HCT116 (cell line): ENCODE results near the gene TTC6. TPM values are rescaled to one million over a fixed set of nuclear protein-coding genes. Genes with fewer than 3 reads are reported as not detected.

Experiments
- ATAC-seq: fragments of 200-7000 bp; cut with Tn5 transposase; 2 replicates; pipeline ENCODE4 v1.9.1; 2020; ENCODE audit warnings: mild to moderate bottlenecking, moderate library complexity
- BruUV-seq: library from RNA; stranded (reverse); fragments of 400-500 nt; replicated peaks from 2 replicates; lab custom pipeline; 2021; lab: Mats Ljungman, UMichigan
- CTCF ChIA-PET: fragments of 300-600 bp; sonication (Branson Sonifier 250); formaldehyde crosslinking; loops from one replicate; lab custom pipeline; 2021; ENCODE audit warnings: antibody characterized with exemption; lab: Charles Lee
- POLR2A ChIA-PET: fragments of 300-600, 350-600 bp; sonication (Branson Sonifier 250); formaldehyde crosslinking; loops from one replicate; lab custom pipeline; 2021; ENCODE audit warnings: antibody characterized with exemption; lab: Charles Lee
- RAD21 ChIA-PET, 2 experiments: fragments of 300-600 bp; sonication (Branson Sonifier 250); formaldehyde crosslinking; loops; one replicate each; lab custom pipeline; 2023; ENCODE audit warnings: low total read pairs in 2 of 2; ENCODE audit not compliant: uncharacterized antibody in 2 of 2, unreplicated experiment in 2 of 2, low non-redundant PET in 1 of 2; lab: Charles Lee
- DNase-seq: peaks from one replicate; pipeline ENCODE4 v3.0.0-alpha.2; 2010; ENCODE audit warnings: low read depth, low spot score
- H2AFZ ChIP-seq: fragments of 200-600 bp; shearing (Covaris generic), sonication (generic); 2 replicates; pipeline ENCODE4 v1.6.1; 2017; ENCODE audit warnings: low read depth, mixed run types, mixed read lengths, antibody characterized with exemption, low read length; ENCODE audit not compliant: poor library complexity, severe bottlenecking
- H3K27ac ChIP-seq: 2 replicates; pipeline ENCODE4 v1.5.1; 2012; ENCODE audit warnings: low read depth, low read length
- H3K27me3 ChIP-seq: fragments of 200-600 bp; sonication (generic); 2 replicates; pipeline ENCODE4 v1.6.1; 2016; ENCODE audit warnings: mixed run types, low read length, mixed read lengths; ENCODE audit not compliant: insufficient read depth
- H3K36me3 ChIP-seq, 2 experiments: fragments of 200-500 bp in 1 of 2; fragments of 200-600 bp in 1 of 2; sonication (Bioruptor generic) in 1 of 2; sonication (generic) in 1 of 2; 2 replicates each; pipeline versions ENCODE4 v1.5.1 to v1.6.1; 2014 to 2016; ENCODE audit warnings: low read length in 2 of 2, inconsistent platforms in 1 of 2, mixed read lengths in 1 of 2, mixed run types in 1 of 2; ENCODE audit not compliant: insufficient read depth in 2 of 2, control insufficient read depth in 1 of 2
- H3K4me1 ChIP-seq, 2 experiments: fragments of 200-600 bp in 1 of 2; sonication (generic) in 1 of 2; 2 replicates each; pipeline versions ENCODE4 v1.5.1 to v1.6.1; 2012 to 2017; ENCODE audit warnings: low read length in 2 of 2, inconsistent platforms in 1 of 2, mild to moderate bottlenecking in 1 of 2, mixed read lengths in 1 of 2, mixed run types in 1 of 2, moderate library complexity in 1 of 2; ENCODE audit not compliant: insufficient read depth in 2 of 2, control insufficient read depth in 1 of 2
- H3K4me2 ChIP-seq: fragments of 200-600 bp; sonication (generic); 2 replicates; pipeline ENCODE4 v1.6.1; 2017; ENCODE audit warnings: mixed run types, low read length, mixed read lengths
- H3K4me3 ChIP-seq, 2 experiments: fragments of 200-600 bp in 1 of 2; sonication (generic) in 1 of 2; replicated peaks in 1 of 2; 2 replicates each; pipeline ENCODE4 v1.5.1; 2011 to 2016; ENCODE audit warnings: low read length in 2 of 2, control low read depth in 1 of 2, low read depth in 1 of 2, mild to moderate bottlenecking in 1 of 2, mixed read lengths in 1 of 2, mixed run types in 1 of 2
- H3K79me2 ChIP-seq: fragments of 200-600 bp; sonication (generic); 2 replicates; pipeline ENCODE4 v1.6.1; 2017; ENCODE audit warnings: mild to moderate bottlenecking, mixed run types, low read length, moderate library complexity, mixed read lengths; ENCODE audit not compliant: insufficient read depth
- H3K9ac ChIP-seq: fragments of 200-600 bp; sonication (generic); 2 replicates; pipeline ENCODE4 v1.6.1; 2016; ENCODE audit warnings: low read length, mixed read lengths
- H3K9me2 ChIP-seq: fragments of 200-600 bp; sonication (generic), shearing (Covaris generic); 2 replicates; pipeline ENCODE4 v1.6.1; 2017; ENCODE audit warnings: mixed run types, mild to moderate bottlenecking, moderate library complexity; ENCODE audit not compliant: insufficient read depth
- H3K9me3 ChIP-seq, 2 experiments: fragments of 200-500 bp in 1 of 2; fragments of 200-600 bp in 1 of 2; sonication (Bioruptor generic) in 1 of 2; sonication (generic) in 1 of 2; 2 replicates each; pipeline ENCODE4 v1.6.1; 2014 to 2017; ENCODE audit warnings: low read length in 2 of 2, mixed read lengths in 2 of 2, inconsistent platforms in 1 of 2, low read depth in 1 of 2, mild to moderate bottlenecking in 1 of 2, mixed run types in 1 of 2, moderate library complexity in 1 of 2; ENCODE audit not compliant: control insufficient read depth in 1 of 2, insufficient read depth in 1 of 2
- H4K20me1 ChIP-seq: fragments of 200-600 bp; sonication (generic), shearing (Covaris generic); 2 replicates; pipeline ENCODE4 v1.6.1; 2017; ENCODE audit warnings: mixed run types, mild to moderate bottlenecking, moderate library complexity; ENCODE audit not compliant: insufficient read depth
- ATF3 ChIP-seq: IDR thresholded peaks from 2 replicates; pipeline ENCODE4 v1.6.1; 2012
- CEBPB ChIP-seq: IDR thresholded peaks from 2 replicates; pipeline ENCODE4 v1.6.1; 2012; ENCODE audit warnings: low read depth
- CTCF ChIP-seq, 3 experiments: fragments of 200-600 bp in 1 of 3; sonication (generic) in 1 of 3; IDR thresholded peaks in 2 of 3; conservative IDR thresholded peaks in 1 of 3; 2 replicates each; pipeline ENCODE4 v1.5.1; 2012 to 2017; ENCODE audit warnings: low read depth in 2 of 3, low read length in 2 of 3, antibody characterized with exemption in 1 of 3, borderline replicate concordance in 1 of 3, control low read depth in 1 of 3, mild to moderate bottlenecking in 1 of 3, mixed read lengths in 1 of 3, mixed run types in 1 of 3, moderate library complexity in 1 of 3; ENCODE audit not compliant: insufficient read depth in 1 of 3
- EGR1 ChIP-seq: IDR thresholded peaks from 2 replicates; pipeline ENCODE4 v1.6.1; 2012; ENCODE audit warnings: low read depth
- ELF1 ChIP-seq: IDR thresholded peaks from 2 replicates; pipeline ENCODE4 v1.6.1; 2012; ENCODE audit warnings: low read depth, borderline replicate concordance
- EZH2 ChIP-seq: fragments of 200-600 bp; sonication (generic); IDR thresholded peaks from 2 replicates; pipeline ENCODE4 v1.6.1; 2017; ENCODE audit warnings: antibody characterized with exemption, mixed run types
- FOSL1 ChIP-seq: IDR thresholded peaks from 2 replicates; pipeline ENCODE4 v1.6.1; 2012; ENCODE audit warnings: low read depth
- POLR2A ChIP-seq: IDR thresholded peaks from 2 replicates; pipeline ENCODE4 v1.7.0; 2011; ENCODE audit warnings: borderline replicate concordance; ENCODE audit not compliant: insufficient read depth, insufficient read length; ENCODE audit errors: extremely low read depth
- POLR2AphosphoS5 ChIP-seq: IDR thresholded peaks from 2 replicates; pipeline ENCODE4 v1.6.1; 2011; ENCODE audit warnings: mild to moderate bottlenecking, low read depth, low read length, moderate library complexity
- RAD21 ChIP-seq: IDR thresholded peaks from 2 replicates; pipeline ENCODE4 v1.6.1; 2012; ENCODE audit warnings: low read depth, mild to moderate bottlenecking
- REST ChIP-seq: IDR thresholded peaks from 2 replicates; pipeline ENCODE4 v1.6.1; 2012; ENCODE audit warnings: low read depth
- SIN3A ChIP-seq: IDR thresholded peaks from 2 replicates; pipeline ENCODE4 v1.6.1; 2012; ENCODE audit warnings: low read depth
- SP1 ChIP-seq: IDR thresholded peaks from 2 replicates; pipeline ENCODE4 v1.6.1; 2012; ENCODE audit warnings: low read depth
- TCF7L2 ChIP-seq: IDR thresholded peaks from 2 replicates; pipeline ENCODE4 v1.7.0; 2011; ENCODE audit warnings: borderline replicate concordance, inconsistent platforms; ENCODE audit not compliant: insufficient read depth, insufficient read length; ENCODE audit errors: extremely low read depth
- YY1 ChIP-seq: IDR thresholded peaks from 2 replicates; pipeline ENCODE4 v1.6.1; 2011; ENCODE audit warnings: low read length, low read depth, moderate library complexity, mild to moderate bottlenecking; ENCODE audit not compliant: insufficient replicate concordance; ENCODE audit errors: extremely low read depth
- ZBTB33 ChIP-seq: IDR thresholded peaks from 2 replicates; pipeline ENCODE4 v1.6.1; 2011; ENCODE audit warnings: mild to moderate bottlenecking, low read length, moderate library complexity; ENCODE audit not compliant: insufficient replicate concordance; ENCODE audit errors: extremely low read depth
- ZFX ChIP-seq: fragments of 450-650 bp; IDR thresholded peaks from 2 replicates; pipeline ENCODE4 v1.6.1; 2017
- ZNF274 ChIP-seq: fragments of 200-500 bp; sonication (Bioruptor generic); IDR thresholded peaks from 2 replicates; pipeline ENCODE4 v1.6.1; 2014; ENCODE audit warnings: mild to moderate bottlenecking, low read depth, low read length, inconsistent platforms
- intact Hi-C: fragments of 100-400 bp; cut with micrococcal nuclease; formaldehyde crosslinking; loops from 2 replicates; pipeline ENCODE4 v1.10.0; 2022
- total RNA-seq: library from RNA; stranded (reverse); gene quantifications from one replicate; pipeline ENCODE4 v1.2.1, GENCODE V29; 2021; ENCODE audit not compliant: unreplicated experiment

TTC6 gene
- total RNA-seq, 1 experiment from 2014 or later = 0.10 TPM

GRCh38 chr14:37594238-37594970, 1.0 kb upstream of the TTC6 start:
- intact Hi-C loops = loop anchor here (1.0 kb wide), 1 partner anchor 348 kb away; no protein-coding TSS in a partner anchor
- ATAC-seq = peak; percentile 61
- ChIA-PET CTCF (interaction anchor here (0.7 to 1.3 kb wide), 6 partner anchors 116 to 364 kb away, joined by 3 to 4 read pairs (median 3); no protein-coding TSS in a partner anchor), POLR2A (no interaction called here), RAD21 (interaction anchor here (0.7 kb wide), 2 partner anchors 191 to 933 kb away, joined by 3 read pairs; partner anchors contain the start of gene PAX9 (in 1 of the 2))
- H3K4me1 ChIP-seq = peaks cover 5 to 14% of the 10 kb centered on the region in 2 experiments; a peak in 3 of 4 replicates
- H3K9me3 ChIP-seq = no peaks in the 10 kb centered on the region
- peak overlapping the region; percentile 49 for H3K9ac ChIP-seq
- H3K27me3 ChIP-seq = no peaks in the 10 kb centered on the region
- peak; percentile 76 for DNase-seq
- H3K4me2 ChIP-seq = peak overlapping the region; percentile 97
- no peaks in the 10 kb centered on the region for H3K36me3 ChIP-seq
- H3K27ac ChIP-seq = peak overlapping the region; percentile 42; the same call in 1 of the 2 replicates
- no peak overlapping the region for H2AFZ ChIP-seq
- no TSS peak for BruUV-seq
- peak overlapping the region; percentile 61 to 67 for H3K4me3 ChIP-seq
- H3K9me2 ChIP-seq = no peaks in the 10 kb centered on the region
- no peaks in the 10 kb centered on the region for H4K20me1 ChIP-seq
- no peaks in the 10 kb centered on the region for H3K79me2 ChIP-seq
- no peak for TF ChIP-seq ZBTB33
- no peak for TF ChIP-seq CEBPB
- no peak for TF ChIP-seq ATF3
- no peak for TF ChIP-seq SIN3A
- TF ChIP-seq POLR2AphosphoS5 = no peak
- TF ChIP-seq POLR2A = no peak
- no peak for TF ChIP-seq REST
- no peak for TF ChIP-seq EGR1
- no peak for TF ChIP-seq ZNF274
- peak; percentile 56 to 91 (median 80) for TF ChIP-seq CTCF (IDR thresholded peaks at IDR 0.05 in 2 of 3, conservative IDR thresholded peaks at IDR 0.05 in 1 of 3; ENCODE audit: borderline replicate concordance in 1 of 3, insufficient read depth in 1 of 3, low read depth in 2 of 3, low read length in 2 of 3)
- peak; percentile 65 for TF ChIP-seq RAD21
- TF ChIP-seq FOSL1 = no peak
- TF ChIP-seq TCF7L2 = no peak
- TF ChIP-seq EZH2 = no peak
- TF ChIP-seq ZFX = peak; percentile 50; the same call in 1 of the 2 replicates
- TF ChIP-seq SP1 = no peak
- TF ChIP-seq YY1 = no peak
- TF ChIP-seq ELF1 = no peak
